Uterus (tissue), 2 donors: Measurements from ENCODE around the gene NCR2.

ENCODE experiments used
- CTCF ChIP-seq, 4 experiments: fragments of 200-600 bp in 2 of 4; fragments of 450-650 bp in 2 of 4; sonication (generic) in 2 of 4; IDR thresholded peaks; one replicate each; pipeline ENCODE4 v1.5.1; 2016 to 2019; ENCODE audit warnings: antibody characterized with exemption in 4 of 4, mild to moderate bottlenecking in 2 of 4, moderate library complexity in 1 of 4
- POLR2A ChIP-seq, 2 donors: fragments of 450-650 bp; IDR thresholded peaks; one replicate each; pipeline ENCODE4 v1.6.1; 2016; ENCODE audit warnings: antibody characterized with exemption in 2 of 2, mild to moderate bottlenecking in 1 of 2, moderate library complexity in 1 of 2

GRCh38 chr6:41366150-41366549 lies 30.7 kb downstream of the NCR2 start:
- TF ChIP-seq CTCF (IDR thresholded peaks at IDR 0.05), result no peak
- no peak for TF ChIP-seq POLR2A (IDR thresholded peaks at IDR 0.05)
